COLO829 (cell line): ENCODE results near the gene SNX5.
"Not testable (repeated sequence)": the region's sequence is repeated elsewhere in the genome, so short reads cannot be mapped to it uniquely, and the experiment has no call there.

Experiments used
- DNase-seq: peaks from one replicate; pipeline ENCODE4 v3.0.0; 2012; ENCODE audit warnings: low spot score

SNX5 gene

DNA sequence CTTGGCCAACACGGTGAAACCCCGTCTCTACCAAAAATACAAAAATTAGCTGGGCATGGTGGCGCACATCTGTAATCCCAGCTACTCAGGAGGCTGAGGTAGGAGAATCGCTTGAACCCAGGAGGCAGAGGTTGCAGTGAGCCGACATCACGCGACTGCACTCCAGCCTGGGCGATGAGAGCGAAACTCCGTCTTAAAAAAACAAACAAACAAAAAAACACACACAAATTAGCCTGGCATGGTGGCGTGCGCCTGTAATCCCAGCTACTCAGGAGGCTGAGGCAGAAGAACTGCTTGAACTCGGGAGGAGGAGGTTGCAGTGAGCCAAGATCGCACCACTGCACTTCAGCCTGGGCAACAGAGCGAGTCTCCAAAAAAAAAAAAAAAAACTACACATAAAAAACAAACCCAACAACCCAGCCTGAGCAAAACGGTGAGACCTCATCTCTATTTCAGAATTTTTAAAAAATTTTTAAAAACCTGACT is 8.2 kb downstream of the SNX5 start:
- DNase-seq = not testable (repeated sequence)

DNA sequence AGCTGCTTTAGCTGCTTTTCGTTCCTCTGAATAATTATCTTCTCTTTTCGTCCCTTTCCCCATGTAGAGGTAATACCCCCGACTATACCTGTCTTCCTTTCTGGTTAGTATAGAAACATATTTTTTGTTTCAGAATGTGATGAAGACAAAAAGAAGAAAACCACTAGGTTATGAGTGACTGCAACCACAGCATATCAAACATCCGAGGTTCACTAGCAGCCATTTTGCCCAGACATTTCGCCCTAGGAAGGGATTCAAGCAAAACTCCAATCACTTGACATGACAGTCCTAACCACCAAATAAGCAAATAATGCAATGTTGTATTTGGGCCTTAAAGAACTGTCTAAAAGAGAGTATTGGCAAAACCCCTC is 9.4 kb downstream of the SNX5 start:
- DNase-seq = no peak

DNA sequence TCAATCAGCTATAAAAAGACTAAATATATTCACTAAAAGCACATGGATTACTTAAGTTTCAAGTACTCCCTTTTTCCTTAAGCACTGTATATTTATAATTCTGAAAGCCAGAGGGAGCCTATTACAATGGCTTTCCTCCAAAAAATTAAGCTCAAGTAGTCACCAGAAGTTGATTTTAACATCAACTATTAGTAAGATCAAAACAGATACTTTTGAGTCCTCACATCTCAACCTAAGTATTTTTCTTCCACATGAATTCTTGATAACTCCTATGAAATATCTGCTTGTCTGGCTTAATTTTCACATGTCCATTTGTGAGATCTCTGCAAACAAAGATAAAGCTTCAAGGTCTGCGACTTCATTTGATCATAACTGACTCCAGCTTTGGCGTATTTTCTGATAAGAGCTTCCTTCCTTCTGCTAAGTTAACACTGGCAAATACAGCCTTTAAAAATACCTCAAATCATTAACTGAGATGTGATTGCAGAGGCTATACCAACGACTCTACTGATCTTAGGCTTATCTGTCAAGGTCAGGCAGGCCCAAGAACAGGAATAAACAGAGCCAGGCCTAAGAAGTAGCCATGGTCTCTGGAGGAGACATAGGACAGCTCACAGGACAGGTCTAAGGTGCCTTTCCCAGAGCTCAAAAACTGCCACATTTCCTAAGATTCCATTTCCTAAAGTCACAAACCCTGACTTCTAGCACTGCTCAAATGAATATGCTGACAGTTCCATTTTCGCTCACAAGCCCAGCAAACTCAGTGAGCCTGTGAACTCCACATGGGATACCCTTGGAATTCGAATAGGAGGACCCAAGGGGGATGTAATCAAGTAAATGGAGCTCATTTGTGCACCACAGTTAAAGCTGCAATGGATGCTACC is 10.0 kb downstream of the SNX5 start:
- DNase-seq = no peak

DNA sequence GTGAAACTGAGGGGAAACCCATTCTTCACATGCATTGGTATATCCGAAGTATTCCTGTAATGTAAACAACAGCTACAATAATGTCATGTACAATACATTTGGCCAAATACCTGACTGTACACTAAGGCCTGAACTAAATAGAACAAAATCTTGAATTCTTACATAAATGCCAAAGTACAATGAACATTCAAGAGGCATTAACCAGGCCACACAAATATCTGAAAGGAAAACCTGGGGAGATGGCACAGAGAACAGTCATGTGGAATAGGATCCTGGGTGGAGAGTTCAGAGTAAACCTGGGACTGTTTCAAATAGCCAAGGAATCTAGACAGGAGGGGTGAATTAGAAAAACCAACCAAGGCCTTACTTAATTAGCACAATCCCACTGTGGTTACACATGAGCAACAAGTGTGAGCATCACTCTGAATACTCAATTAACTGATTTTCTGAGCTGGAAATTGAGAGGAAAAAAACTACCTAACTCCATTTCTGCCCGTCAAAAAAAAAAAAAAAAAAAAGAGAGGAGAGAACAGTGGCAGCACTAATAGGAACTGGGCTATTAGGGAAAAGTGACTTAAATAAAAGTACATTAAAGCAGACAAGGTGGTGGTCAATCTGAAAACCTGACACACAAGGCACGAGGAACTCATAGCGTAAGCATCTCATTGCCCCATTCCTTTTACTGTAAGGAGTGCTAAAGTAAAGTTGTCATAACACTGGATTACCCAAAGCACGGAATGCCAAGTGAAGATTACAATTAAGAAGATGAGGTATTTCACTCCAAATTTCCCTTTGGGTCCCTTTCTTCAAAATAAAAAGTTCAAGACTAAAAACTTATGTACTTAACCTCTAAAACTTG is 10.9 kb downstream of the SNX5 start:
- DNase-seq = no peak

DNA sequence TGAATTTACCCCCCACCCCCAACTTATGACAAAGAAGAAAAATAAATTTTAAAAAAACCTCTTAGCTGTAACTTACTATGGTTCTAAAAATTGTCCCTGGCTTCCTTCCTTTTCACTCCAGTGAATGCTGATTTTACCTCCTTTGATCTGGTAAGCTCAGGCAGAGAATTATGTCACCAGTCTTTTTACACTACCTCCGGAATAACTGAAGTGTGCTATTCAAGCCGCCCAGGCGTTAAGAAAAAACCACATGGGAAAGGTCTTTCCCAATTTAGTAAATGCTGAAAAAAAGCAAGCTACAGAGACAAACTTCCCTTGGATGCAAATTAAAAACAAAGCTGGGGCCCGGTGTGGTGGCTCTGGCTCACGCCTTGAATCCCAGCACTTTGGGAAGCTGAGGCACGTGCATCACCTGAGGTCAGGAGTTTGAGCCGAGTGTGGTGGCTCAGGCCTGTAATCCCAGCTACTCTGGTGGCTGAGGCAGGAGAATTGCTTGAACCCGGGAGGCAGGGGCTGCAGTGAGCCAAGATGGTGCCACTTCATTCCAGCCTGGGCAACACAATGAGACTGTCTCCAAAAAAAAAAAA is 12.4 kb downstream of the SNX5 start:
- no peak for DNase-seq

- DNase-seq = no peak
Measured at GRCh38 chr20:17955302-17955701, 13.3 kb downstream of the SNX5 start.

GRCh38 chr20:17953935-17954334 is 14.7 kb downstream of the SNX5 start:
- DNase-seq = no peak

GRCh38 chr20:17952692-17953684 is 15.6 kb downstream of the SNX5 start:
- no peak for DNase-seq

DNA sequence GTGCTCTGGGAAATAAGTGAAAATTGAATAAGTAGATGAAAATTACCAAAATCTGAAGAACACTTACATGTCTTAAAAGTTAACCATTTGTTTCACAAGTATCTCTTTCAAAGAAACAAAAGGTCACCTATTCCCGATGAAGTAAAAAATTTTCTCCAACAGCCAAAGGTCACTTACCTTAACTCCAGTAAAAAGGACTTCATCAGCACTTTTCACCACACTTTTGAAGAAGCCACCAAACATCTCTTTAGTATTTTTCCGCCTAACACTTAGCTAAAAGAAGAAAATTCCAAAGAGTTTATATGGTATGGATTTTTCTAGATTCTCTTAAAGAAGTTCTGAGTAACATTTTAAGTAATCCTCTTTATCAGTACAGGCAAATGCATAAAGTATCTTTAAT is 17.3 kb downstream of the SNX5 start:
- no peak for DNase-seq

GRCh38 chr20:17950670-17951069 is 17.9 kb downstream of the SNX5 start:
- no peak for DNase-seq

GRCh38 chr20:17949899-17950298 is 18.7 kb downstream of the SNX5 start:
- no peak for DNase-seq

DNA sequence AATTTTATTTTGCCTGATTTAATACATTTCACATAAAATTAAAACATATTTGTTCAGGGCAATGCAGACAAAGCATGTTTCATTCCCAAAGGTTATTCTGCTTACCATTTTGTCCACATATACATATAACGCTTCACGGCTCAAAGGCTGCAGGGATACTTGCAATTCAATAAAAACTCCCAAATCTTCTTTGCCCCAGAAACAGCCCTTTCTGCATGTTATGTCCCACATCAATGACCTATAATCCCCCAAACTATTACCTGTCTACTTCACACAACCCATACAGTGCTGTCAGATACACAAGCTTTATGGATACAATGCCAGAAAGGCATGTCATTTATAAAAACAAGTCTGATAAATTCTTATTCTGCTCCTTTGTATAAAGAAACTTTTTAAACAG is 20.2 kb downstream of the SNX5 start:
- no peak for DNase-seq

GRCh38 chr20:17947474-17947815 is 21.1 kb downstream of the SNX5 start:
- DNase-seq = no peak

- no peak for DNase-seq
Measured at GRCh38 chr20:17946572-17947473, 21.8 kb downstream of the SNX5 start.

DNA sequence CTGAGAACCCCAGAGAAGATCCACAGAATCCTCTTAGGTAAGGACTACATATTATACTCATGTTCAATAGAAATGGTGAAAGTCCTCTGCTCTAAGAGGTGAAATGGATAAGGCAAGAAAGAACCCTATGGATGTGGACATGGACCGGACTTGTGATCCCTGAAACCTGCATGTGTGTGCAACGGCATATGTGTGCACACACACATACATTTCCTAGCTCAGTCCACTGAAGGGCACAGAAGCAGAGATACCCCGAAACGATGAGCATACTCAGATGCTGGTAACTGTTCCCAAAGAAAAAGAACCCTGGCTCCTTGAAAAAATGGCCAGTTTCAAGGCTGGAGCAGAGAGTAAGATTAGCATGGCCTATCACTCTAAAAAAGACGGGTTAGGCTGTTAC is 22.6 kb downstream of the SNX5 start:
- no peak for DNase-seq

GRCh38 chr20:17944854-17945474 is 23.6 kb downstream of the SNX5 start:
- no peak for DNase-seq

DNA sequence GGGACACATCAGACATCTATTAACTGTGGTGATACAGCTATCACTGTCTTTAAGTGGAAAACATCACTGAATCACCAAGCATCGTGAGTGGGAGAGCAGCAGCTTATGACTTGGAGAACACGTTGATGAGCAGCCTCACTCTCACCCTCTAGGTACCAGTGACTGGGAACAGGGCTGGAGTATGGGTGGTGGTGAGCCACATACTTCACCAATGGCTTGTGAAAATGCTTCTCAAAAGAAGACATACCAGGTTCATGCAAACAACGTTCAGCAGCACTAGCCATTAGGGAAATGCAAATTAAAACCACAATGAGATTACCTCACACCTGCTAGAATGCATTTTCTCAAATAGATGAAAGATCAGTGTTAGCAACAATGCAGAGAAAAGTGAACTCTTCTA is 25.3 kb downstream of the SNX5 start:
- no peak for DNase-seq

GRCh38 chr20:17941826-17942196 is 26.8 kb downstream of the SNX5 start:
- DNase-seq = no peak

DNA sequence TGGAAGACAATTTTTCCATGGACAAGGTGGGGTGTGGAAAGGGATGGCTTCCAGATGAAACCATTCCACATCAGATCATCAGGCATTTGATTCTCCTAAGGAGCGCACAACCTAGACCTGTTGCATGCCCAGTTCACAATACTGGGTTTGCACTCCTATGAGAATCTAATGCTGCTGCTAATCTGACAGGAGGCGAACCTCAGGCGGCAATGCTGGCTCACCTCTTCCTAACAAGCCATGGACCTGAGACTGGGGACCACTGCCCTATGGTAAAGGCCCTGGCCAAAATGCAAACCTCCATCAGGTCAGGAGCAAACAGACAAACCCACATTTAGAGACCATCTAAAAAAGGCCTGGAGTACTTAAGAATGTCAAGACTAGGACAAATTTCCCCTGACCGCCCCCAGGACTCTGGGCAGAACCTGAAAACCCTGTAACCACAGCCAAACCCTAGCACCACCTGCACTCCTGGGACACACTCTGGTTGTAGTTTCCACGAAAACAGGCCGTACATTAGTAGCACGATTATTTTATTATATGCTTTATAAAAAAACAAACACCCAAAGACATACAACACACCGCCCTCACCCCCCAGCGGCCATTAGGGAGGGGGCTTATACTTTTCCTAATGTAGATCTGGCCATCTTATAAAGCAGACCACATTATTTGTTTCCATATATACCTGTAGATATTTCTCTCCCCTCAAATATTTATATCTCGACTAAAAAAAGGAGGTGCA is 27.3 kb downstream of the SNX5 start:
- no peak for DNase-seq
